GM06990 (cell line): Measurements from ENCODE around the gene DMD.

Experiments used
- DNase-seq: peaks from one replicate; pipeline ENCODE4 v3.0.0-alpha.2; 2011; ENCODE audit not compliant: insufficient read length; ENCODE audit errors: extremely low read depth
- H3K27me3 ChIP-seq: replicated peaks from 2 replicates; pipeline ENCODE4 v1.6.0; 2011; ENCODE audit warnings: low read length; ENCODE audit not compliant: control insufficient read depth, insufficient read depth
- H3K36me3 ChIP-seq: 2 replicates; pipeline ENCODE4 v1.5.1; 2011; ENCODE audit warnings: low read length; ENCODE audit not compliant: control insufficient read depth, insufficient read depth
- H3K4me3 ChIP-seq: replicated peaks from 2 replicates; pipeline ENCODE4 v1.5.1; 2011; ENCODE audit warnings: low read depth, mild to moderate bottlenecking, control low read depth, low read length
- CTCF ChIP-seq: IDR thresholded peaks from 2 replicates; pipeline ENCODE4 v1.5.1; 2011; ENCODE audit warnings: low read length, control low read depth, mild to moderate bottlenecking, inconsistent platforms; ENCODE audit not compliant: insufficient read depth, poor library complexity, severe bottlenecking

DMD gene

DNA sequence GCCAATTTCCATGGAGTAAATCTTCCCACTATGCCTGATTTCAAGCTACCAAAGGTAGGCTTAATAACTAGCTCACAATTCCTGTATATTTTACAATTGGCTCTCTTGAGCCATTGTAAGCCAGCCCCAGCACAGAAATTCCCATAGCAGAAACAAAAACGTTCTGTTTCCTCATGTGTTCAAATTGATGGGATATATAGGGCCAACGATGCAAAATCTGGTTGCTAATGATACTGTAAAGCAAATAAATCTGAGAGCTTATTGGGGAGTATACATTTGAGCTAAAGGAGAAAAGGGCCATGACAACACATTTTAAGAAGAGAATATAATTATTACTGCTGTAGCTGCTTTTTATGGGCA lies 1872.4 kb downstream of the DMD start:
- H3K4me3 ChIP-seq = no peak overlapping the region
- H3K27me3 ChIP-seq = no peaks in the 10 kb centered on the region
- H3K36me3 ChIP-seq = no peaks in the 10 kb centered on the region
- no peak for DNase-seq
- no peak for TF ChIP-seq CTCF

GRCh38 chrX:31337332-31337731 lies 1874.0 kb downstream of the DMD start:
- no peak for DNase-seq
- Histone ChIP-seq H3K36me3 (no peaks in the 10 kb centered on the region), H3K27me3 (no peaks in the 10 kb centered on the region), H3K4me3 (no peak overlapping the region)
- TF ChIP-seq CTCF = no peak

DNA sequence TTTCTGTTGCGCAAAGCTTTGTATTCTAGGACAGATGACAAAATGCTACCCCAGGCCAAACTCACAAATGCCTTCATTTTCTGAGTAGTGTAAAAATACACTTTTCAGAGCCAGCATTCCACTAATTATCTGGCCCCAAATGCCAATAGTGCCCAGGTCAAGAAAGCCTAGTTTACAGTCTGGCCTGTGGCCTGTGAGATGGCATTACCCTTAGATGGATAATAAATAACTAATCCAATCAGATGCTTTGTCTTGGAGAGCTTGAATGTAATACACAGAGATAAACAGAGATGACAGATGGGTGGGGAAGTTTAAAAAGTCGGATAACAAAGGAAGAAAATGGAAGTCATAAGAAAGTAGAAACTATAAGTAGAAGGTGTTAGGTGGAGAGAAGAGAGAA lies 1874.9 kb downstream of the DMD start:
- no peaks in the 10 kb centered on the region for H3K27me3 ChIP-seq
- TF ChIP-seq CTCF = no peak
- H3K4me3 ChIP-seq = no peak overlapping the region
- no peaks in the 10 kb centered on the region for H3K36me3 ChIP-seq
- DNase-seq = no peak

DNA sequence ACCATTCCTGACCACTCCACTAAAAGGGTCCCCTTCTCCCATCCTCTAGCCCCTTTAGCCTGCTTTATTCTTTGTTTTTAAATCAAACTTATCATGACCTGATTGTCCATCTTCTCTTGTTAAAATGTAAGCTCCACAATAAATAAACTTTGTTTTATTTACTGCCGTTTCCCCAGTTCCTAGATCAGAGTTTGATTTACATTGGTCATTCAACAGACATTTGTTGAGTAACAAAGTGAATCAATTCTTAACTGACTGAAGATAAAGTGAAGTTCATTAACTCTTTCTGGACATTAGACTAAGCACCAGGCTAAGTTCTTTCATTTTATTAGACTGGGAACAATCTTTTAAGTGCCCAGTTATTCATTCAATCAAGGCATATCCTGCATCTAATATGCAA lies 1876.4 kb downstream of the DMD start:
- no peak for DNase-seq
- Histone ChIP-seq H3K4me3 (no peak overlapping the region), H3K27me3 (no peaks in the 10 kb centered on the region), H3K36me3 (no peaks in the 10 kb centered on the region)
- TF ChIP-seq CTCF = no peak

GRCh38 chrX:31333165-31333831 lies 1878.1 kb downstream of the DMD start:
- no peak for TF ChIP-seq CTCF
- H3K27me3 ChIP-seq = no peaks in the 10 kb centered on the region
- no peaks in the 10 kb centered on the region for H3K36me3 ChIP-seq
- no peak overlapping the region for H3K4me3 ChIP-seq
- no peak for DNase-seq

DNA sequence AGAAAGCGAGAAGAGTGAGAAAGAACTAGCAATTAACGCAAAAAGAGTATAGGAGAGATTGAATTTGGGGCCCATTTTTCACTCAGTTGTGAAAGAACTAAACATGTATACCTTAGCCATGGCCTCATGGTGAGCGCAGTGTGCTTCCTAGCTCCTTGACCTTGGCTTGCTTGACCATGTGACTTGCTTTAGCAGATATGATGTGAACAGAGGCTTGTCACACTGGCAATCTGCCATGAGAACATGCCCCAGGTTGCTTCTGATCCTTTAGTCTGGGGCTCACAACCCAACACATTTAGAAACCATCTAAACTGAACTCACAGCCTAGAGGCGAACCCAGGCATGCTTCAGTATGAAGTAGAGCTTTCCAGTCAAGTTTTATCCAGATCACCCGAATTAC lies 1879.4 kb downstream of the DMD start:
- no peak for DNase-seq
- H3K36me3 ChIP-seq = no peaks in the 10 kb centered on the region
- H3K27me3 ChIP-seq = no peaks in the 10 kb centered on the region
- no peak for TF ChIP-seq CTCF
- no peak overlapping the region for H3K4me3 ChIP-seq
